Non-pigmented ciliary epithelial cell (primary cell): Measurements from ENCODE around the gene NEIL1.

Experiments used
- DNase-seq: peaks from one replicate; pipeline ENCODE4 v3.0.0-alpha.2; 2010; ENCODE audit warnings: low read depth

The NEIL1 gene

DNA sequence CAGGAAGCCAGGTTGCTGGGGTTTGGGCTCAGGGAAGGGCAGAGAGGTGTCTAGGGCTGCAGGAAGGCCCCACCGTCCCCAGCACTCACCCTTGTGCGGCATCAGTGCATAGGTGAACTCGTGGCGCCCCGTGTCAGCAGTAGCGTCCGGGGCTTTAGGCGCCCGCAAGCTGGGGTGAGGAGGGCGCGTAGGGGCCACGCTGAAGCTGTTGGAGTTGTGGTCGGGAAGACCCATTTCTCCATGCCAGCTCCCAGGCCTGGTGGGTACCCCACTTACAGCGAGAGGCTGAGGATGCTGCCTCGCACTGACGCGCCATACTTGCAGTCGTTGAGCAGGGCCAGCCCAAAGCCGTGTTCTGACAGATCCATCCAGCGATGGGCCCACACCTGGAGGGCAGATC, 9.7 kb downstream of the NEIL1 start:
- DNase-seq, result no peak

DNA sequence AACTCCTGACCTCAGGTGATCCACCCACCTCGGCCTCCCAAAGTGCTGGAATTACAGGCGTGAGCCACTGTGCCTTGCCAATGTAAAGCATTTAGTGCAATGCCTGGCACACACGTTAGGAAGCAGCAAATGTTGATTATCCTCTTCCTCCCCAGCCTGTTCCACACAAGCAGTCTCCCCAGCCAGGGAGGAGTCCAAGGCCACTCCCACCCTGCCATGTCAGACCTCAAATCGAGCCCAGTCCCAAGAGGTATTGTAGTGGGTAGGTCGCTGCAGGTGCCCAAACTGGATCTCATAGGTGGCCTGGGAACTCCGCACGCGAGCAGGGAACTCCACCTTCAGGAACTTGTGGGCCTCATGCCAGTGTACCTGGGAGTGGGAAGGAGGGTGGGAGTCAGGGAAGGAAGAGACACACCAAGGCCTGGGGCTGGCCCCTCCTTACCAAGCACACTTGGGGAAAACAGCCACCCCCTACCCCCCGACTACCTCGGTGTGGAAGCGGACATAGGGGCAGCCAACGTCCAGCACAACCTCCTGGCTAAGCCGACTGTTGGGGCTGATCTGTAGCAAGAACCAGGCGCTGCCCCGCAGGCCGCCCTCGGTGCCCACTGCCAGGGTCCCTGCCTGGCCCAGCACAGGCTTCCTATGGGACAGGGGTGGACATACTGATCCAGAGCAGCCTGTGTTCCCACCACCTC, 11.3 kb downstream of the NEIL1 start:
- DNase-seq, result no peak

DNA sequence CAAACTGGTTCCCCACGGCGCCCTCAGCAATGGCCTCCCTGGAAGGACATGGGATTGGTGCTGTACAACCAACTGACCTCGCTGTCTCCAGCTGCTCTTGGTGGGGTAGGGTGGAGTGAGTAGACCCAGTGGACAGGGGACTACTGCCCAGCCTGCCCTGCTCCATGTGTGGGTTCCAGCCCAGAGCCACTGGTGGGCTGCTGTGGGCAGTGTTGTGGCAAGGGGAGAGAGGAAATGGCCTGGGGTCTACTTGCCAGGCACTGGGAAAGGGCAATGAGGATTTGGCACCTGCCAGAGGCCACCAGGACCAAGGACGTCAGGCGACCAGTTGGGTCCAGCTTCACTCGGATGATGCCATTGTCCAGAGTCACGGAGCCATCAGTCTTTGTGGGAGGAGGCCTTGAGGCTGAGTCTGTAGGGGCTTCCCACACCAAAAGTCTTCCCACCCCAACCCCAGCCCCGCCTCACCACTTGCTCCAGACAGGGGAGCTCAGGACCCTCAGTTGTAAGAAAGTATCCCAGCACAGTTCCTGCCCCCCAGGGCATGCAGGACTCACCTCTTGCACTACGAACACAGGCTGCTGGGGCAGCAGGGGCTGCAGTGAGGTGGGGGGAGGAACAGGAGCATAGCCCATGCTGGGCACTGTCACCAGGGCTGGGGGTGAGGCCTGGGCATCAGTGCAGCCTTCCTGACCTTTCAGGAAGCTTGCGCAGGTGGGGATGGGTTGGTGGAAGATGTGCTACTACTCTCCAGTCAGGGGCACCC, 12.1 kb downstream of the NEIL1 start:
- DNase-seq, result no peak

DNA sequence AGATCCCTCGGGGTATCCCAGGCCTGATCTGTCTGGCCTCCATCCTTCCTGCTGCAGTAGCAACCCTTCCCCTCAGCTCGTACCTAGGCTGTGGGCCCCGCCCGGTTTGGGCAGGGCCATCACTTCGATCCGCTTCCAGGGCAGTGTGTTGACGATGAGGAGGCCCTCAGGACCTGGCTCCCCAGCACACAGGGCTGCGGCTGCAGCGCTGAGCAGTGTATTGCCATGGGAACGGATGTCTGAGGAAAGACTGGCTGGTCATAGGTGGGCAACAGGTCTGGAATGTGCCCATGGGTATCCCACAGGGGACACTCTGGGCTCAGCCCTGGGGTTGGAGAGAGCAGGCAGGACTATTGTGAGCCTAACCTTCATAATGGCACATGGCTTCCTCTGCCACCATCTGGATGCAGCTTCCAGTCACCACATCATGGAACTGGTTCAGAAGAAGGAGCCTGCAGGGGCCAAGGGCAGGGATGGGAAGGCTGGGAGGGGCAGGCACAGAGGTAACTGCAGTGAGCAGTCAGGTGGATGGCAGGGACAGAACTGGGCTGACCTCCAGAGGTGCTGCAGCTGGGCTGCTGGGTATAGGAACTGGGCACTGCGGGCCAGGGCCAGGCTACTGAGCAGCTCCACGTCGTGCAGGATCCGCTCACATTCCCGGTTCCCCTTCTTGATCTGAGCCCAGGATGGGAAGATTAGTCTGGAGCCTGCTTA, 12.9 kb downstream of the NEIL1 start:
- DNase-seq, result no peak

DNA sequence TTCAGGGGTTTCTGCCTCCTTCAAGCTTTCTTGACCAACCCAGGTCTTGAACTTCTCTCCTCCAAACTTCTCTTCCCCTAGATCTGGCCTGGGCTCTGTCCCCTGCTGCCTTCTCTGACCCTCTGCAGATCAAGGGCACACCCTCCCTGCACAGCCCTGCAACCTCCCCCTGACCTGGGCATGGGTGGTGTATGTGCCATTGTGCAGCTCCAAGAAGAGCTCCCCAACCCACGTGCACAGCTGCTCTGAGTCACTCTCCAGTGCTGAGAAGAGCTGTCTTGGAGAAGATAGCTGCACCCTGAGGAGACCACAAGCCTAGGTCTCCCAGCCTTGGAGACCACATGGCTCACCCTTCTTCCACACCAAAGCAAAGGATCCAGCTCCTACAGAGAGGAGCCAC, 13.6 kb downstream of the NEIL1 start:
- no peak for DNase-seq

DNA sequence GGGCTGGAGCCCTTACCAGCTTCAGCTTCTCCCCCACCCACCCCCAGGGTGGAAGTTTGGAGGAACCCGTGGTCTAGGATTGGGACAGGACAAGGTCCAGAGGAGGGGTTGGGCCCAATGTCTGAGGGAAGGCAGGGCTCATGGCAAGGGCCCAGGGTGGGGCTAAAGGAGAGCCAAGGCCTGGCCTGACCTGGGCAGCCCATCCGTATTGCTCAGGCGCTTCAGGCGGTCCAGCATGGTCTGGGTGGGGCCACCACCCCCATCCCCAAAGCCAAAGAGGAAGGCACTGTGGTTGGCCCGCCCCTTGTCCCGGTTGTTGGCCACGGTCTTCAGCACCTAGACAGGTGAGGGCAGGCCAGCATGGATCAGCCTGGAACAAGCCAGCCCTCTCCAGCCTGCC, 14.0 kb downstream of the NEIL1 start:
- DNase-seq, result no peak

DNA sequence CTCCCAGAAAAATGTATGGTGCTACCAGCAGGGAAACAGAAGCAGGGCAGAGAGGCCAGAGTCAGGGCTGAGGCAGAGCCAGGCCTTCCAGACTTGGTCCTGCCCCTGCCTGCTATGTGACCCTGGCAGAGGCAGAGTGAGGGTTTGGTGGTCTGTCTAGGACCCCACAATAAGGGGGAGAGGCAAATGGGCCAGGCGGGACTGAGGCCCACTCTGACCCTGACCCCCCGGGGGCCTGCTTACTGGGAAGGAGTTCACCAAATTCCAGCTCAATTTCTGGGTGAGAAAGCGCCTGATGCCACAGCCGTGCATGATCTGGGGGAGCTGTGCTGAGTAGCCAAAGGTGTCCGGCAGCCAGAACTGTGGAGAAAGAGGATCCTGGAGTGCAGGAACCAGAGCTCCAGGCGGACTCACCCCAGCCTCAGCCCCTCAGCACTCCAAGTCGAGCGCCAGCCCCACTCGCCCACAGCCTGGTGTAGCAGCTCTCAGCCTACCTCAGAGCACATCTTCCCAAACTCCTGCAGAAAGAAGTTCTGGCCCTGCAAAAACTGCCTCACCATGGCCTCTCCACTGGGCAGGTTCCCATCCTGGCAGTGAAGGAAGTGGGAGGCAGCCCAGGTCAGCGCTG, 14.6 kb downstream of the NEIL1 start:
- no peak for DNase-seq

DNA sequence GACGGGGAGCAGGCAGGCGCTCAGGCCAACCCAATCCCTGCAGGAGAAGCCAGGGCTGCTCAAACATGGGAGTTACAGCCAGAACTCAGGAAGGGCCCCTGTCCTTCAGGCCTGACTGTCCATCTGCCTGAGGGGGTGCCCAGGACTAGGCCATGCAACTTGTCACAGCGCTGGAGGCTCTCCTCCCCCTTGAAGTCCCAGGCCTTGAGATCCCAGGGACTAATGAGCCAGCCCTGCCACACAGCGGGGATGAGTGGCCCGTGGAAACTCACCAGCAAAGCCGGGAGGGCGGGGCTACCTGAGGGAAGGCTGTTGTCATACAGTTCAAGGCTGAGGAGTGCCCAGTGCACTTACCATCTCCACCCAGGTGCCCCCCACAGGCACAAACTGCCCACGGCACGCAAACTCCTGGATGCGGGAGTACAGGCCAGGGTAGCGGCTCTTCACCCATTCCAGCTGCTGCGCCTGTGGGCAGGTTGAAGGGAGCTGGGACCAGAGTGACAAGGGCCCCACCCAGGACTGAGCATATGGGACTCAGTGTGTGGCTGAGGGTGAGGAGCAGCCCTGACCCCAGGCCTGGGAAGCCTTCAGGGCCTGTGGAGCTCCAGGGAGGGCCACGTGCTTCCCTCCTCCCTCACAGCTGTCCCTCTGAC, 15.3 kb downstream of the NEIL1 start:
- DNase-seq, result no peak

DNA sequence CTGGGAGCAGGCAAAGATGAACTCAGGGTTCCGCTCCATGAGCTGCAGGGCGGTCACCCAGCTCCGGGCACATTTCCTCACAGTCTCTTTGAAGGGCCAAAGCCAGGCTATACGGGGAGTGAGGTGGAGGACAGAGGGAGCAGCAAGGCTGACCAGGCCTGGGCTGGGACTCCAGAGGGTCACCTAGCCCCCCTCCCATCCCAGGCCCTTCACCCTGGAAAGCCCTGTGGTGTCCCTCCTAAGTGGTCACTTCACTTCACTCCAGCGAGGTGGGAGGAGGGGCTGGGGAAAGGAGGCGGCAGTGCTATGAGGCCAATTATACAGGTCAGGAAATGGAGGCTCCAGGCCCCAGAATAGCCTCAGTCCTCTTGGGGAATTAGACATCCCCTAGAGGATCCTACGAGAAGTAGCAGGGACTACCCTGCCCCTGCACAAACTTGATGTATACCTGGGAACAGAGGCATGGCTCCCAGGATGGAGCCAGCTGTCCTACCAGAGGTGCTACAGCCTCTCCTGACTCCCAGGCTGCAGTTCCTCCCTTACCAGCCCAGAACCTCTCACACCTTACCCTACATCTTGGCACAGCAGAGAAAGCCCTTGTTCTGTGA, 15.9 kb downstream of the NEIL1 start:
- DNase-seq, result no peak

DNA sequence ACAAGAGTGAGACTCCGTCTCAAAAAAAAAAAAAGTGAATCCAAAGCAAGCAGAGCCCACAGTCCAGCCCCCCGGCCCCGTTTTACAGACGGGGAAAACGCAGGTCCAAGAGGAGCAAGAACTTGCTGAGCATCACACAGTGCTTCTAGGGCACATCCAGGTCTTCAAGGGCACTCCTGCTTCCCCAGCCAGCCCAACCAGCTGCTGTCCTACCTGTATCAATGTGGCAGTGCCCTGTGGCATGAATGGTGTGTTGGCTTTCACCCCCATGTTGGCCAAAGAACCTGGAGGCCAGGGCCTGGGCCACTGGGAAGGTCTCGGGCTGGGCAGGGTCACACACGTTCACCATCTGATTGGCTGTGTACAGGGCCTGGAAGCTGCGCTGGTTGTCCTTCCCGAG, 16.9 kb downstream of the NEIL1 start:
- no peak for DNase-seq

DNA sequence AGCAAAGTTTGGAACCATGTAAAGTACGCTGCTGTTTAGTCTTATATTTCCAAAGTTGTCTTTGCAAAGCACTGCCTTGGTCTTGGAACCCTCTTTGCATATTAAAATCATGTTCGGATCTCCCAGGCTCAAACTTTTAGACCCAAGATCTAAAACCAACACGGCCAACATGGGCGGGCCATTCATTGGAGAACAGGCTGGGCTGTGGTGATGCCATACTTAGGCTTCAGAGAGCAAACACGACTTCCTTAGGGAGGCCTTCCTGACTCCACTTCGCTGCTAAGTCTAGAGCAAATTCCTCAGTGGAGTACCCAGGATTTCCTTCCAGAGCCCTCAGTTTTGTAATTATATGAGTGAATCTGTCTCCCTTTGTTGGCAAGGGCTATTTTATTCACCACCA, 18.0 kb downstream of the NEIL1 start:
- no peak for DNase-seq

DNA sequence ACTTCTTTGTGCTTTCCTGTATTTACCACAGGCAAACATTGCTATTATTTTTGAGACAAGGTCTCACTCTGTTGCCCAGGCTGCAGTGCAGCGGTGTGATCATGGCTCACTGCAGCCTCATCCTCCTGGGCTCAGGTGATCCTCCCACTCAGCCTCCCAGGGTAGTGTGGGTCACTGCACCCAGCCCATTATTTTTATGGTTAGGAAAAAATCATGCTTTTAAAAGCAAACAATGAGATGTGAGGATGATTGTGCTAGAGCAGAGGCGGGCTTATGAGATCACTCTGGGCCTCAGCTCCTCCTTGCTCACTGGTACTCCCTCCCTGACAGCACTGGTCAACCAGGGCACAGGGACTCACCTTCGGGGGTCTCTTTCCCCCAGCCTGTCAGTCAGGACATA, 19.3 kb downstream of the NEIL1 start:
- DNase-seq, result no peak

DNA sequence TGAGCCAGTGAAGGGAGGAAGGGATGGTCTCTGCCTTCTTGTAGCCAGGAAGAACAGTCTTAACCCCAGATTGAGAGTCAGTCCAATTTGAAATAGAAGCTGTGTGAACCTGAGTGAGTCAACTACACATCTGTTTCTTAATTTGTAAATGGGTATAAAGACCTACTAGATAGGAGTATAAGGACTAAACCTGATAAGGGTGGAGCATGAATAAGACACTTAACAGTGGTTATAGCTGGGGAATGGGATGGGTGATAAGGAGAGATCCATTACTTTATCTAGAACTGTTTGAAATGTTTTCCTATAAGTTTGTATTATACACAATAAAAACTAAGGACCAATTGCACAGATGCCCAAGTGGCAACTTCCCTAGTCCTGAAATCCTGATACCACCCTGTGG, 20.2 kb downstream of the NEIL1 start:
- no peak for DNase-seq

DNA sequence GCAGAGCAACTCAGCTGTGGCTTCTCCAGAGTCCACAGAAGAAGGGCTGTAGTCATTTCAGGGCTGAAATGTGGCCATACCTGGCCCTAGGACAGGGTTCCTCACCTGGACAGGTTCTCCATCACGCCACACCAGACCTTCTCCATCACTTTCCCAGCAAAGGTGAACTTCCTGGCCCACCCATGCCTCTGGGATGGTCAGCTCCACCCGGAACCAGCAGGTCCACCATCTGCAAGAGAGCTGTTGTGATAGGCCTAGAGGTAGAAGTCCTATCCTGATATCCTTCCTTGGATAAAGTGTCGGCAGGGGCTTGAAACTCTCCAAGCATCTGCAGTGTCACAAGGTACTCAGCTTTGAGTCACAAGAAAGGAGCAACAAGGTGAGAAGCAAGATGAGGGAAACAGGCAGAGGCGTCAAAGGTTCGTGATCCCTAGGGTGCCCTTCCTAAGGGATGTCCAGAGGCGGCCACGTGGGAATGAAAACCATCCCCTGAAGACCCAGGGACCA, 20.6 kb downstream of the NEIL1 start:
- DNase-seq, result no peak

DNA sequence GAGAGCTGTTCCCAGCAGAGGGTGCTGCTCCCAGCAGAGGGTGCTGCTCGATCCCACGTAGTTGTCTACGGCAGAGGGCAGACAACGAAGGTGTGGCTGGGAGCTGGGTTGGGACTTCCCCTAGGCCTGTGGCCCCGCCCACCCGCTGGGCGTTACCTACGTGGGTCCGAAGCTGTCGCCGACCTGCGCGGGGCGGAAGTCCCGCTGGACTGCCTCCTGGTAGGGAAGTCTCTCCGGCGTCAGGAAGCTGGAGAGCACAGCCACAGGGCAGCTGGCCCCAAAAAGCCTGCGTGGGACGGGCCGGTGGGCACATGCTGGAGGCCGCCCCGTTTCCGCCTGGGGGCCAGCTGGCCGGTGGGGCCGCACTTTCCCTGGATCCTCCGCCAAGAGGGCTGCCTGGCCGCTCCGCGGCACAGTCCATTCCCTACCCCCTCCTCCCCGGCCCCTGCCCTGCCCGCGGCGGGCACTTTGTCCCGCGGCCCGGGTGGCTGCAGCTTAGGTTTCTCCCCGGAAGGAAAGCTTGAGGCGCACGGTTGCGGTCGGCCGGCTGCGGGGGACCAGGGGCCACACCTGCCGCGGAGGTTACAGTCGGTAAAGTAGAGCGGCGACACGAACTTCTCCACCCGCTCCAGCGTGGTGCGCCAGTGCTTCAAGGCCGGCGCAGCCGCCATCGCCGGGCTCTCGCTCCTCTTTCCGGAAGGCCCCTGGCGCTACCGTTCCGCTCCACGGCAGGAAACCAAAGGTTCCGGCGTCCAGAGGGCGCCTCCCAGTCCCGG, 21.3 kb downstream of the NEIL1 start, which contains the start of gene MAN2C1:
MAN2C1 (minus strand) TSS at position 695 of the 776 bp plus-strand sequence; CDS start at position 671, 24 bp downstream.
- DNase-seq, result peak; percentile 88

DNA sequence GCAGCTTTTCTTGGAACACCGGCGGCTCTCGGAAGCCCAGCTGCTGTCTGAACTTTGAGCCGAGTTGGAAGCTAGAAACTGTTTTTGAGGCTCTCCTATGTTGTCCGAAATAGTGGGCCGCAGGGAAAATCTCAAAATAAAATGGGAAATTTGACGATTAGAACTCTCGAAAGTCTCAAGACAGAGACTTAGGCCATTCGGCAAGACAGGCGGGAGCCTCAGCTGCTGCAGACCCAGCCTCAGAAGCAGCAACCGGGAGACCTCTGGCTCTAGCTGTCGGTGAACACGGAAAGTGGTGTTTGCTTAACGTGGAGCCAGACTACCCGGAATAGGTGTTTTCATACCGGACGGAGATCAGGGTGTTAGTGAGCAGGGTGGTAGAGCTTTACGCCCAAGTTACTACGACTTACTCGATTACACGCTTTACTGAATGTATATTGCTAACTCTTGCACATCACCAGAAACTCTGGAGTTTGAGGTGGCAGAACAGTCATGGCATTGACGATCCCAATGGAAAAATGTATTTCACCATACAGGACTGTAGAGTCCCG, 21.9 kb downstream of the NEIL1 start:
- no peak for DNase-seq

DNA sequence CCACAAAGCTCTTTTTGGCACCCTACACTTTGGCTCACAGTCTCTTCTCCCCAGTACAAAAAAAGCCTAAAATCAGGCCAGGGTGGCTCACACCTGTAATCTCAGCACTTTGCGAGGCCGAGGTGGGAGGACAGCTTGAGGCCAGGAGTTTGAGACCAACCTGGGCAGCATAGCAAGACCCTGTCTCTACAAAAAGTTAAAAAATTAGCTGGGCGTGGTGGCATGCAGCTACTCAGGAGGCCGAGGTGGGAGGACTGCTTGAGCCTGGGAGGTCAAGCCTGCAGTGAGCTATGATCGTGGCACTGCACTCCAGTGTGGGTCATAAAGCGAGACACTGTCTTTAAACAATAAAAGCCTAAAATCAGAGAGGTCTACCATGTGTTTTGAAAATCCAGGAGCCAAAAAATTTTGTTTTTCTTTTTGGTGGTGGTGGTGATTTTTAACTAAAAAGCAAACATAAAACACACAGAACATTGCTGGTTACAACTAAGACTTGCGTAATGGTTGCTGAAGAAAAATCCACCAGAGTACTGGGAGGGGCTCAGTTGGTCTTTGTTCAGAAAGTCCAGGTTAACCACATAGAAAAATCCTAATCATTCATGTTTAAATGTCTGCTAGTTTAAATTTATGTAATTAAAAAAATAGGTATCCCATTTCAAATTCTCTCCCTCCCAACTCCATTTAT, 23.2 kb downstream of the NEIL1 start:
- DNase-seq, result no peak

DNA sequence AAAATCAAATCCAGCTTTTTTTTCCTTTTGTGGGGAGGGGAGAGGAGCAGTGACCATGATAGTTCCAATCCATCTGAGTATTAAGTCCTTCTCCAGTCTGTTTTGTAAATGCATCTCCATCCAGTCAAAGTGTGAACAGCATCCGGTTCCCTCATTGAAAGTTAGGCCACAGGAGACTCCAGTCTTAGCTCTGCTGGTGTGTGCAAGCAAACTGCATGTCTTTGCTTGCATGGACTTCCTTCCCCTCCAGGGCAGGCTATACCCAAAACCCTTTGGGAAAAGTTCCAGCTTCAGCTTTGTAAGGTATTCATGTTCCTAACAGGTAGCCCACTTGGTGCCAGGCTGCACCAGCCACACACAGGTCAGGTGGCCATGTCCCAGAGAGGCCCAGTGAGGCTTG, 24.6 kb downstream of the NEIL1 start:
- DNase-seq, result no peak

DNA sequence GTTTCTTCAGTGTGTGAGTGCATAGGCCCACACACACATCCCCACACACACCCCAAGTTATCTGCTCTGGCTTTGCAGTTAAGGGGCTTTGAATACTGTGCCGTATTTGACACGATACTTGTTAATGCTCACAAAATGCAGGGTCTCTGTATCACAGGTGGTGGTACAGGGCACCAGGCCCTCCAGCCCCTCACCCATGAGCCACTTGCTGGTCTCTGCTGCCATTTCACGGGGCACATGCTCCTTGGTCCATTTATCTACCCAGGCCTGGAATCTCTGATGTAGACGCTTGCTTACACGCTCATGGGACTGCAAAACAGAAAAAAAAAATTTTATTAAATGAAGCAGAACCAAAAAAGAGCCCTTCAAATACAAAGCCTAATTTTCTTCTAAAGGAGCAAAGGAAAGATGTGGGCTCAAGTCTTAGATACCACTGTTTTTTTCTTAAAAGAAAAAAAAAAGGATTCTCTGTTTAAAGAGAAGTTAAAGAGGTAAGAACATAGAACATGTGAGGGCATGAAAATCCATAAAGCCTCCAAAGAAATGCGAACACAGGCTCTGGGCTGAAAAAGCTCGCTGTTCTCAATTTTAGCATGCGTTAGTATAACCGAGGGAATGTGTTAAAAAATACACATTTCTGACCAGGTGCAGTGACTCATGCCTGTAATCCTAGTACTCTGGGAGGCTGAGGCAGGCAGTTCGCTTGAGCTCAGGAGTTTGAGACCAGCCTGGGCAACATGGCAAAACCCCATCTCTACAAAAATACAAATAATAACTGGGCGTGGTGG, 25.3 kb downstream of the NEIL1 start:
- DNase-seq, result no peak
